GM19395 (cell line): ENCODE data around the gene SOD3.

Experiments used
- ATAC-seq: cut with Tn5 transposase; IDR thresholded peaks from one replicate; pipeline ENCODE4 v1.9.1; 2021; ENCODE audit warnings: mild to moderate bottlenecking, moderate library complexity; ENCODE audit not compliant: unreplicated experiment

Gene SOD3

GRCh38 chr4:24801136-24801855 is 5.9 kb downstream of the SOD3 start:
- no peak for ATAC-seq

- no peak for ATAC-seq
These were observed 7.3 kb downstream of the SOD3 start for GRCh38 chr4:24802648-24803047.

- ATAC-seq, result no peak
These were observed 9.7 kb downstream of the SOD3 start for GRCh38 chr4:24805067-24805466.

GRCh38 chr4:24805566-24805965 is 10.2 kb downstream of the SOD3 start:
- no peak for ATAC-seq

GRCh38 chr4:24806206-24806990 is 11.0 kb downstream of the SOD3 start:
- ATAC-seq, result no peak

- no peak for ATAC-seq
These were observed 12.2 kb downstream of the SOD3 start for GRCh38 chr4:24807611-24808010.

- no peak for ATAC-seq
These were observed 12.9 kb downstream of the SOD3 start for GRCh38 chr4:24808261-24808660.

- no peak for ATAC-seq
These were observed 13.6 kb downstream of the SOD3 start for GRCh38 chr4:24808955-24809354.

- no peak for ATAC-seq
These were observed 14.0 kb downstream of the SOD3 start for GRCh38 chr4:24809376-24809775.

GRCh38 chr4:24809815-24810405 is 14.5 kb downstream of the SOD3 start:
- ATAC-seq, result no peak

GRCh38 chr4:24810871-24811631 is 15.7 kb downstream of the SOD3 start:
- no peak for ATAC-seq

GRCh38 chr4:24813732-24814131 is 18.4 kb downstream of the SOD3 start:
- ATAC-seq, result no peak

- ATAC-seq, result no peak
These were observed 21.4 kb downstream of the SOD3 start for GRCh38 chr4:24816797-24817196.

- no peak for ATAC-seq
These were observed 25.2 kb downstream of the SOD3 start for GRCh38 chr4:24820541-24820940.

- no peak for ATAC-seq
These were observed 29.3 kb downstream of the SOD3 start for GRCh38 chr4:24824720-24825119.

GRCh38 chr4:24831637-24832036 is 36.3 kb downstream of the SOD3 start:
- peak; percentile 53 for ATAC-seq

- no peak for ATAC-seq
These were observed 40.3 kb downstream of the SOD3 start for GRCh38 chr4:24835696-24836095.

GRCh38 chr4:24836661-24837242 is 41.4 kb downstream of the SOD3 start:
- ATAC-seq, result no peak

GRCh38 chr4:24837336-24837735 is 42.0 kb downstream of the SOD3 start:
- no peak for ATAC-seq

- no peak for ATAC-seq
These were observed 42.4 kb downstream of the SOD3 start for GRCh38 chr4:24837781-24838180.

GRCh38 chr4:24840362-24840761 is 45.0 kb downstream of the SOD3 start:
- no peak for ATAC-seq
